ENCODE data around the gene SLCO2B1.

SLCO2B1 gene

GRCh38 chr11:75185866-75186265, 35.0 kb downstream of the SLCO2B1 start:
- POLR2A ChIA-PET: no interaction called here
- no peak for DNase-seq (ENCODE audit: extremely low spot score)
- TF ChIP-seq CTBP1 (IDR thresholded peaks at IDR 0.05; ENCODE audit: borderline replicate concordance) (no peak), SUZ12 (IDR thresholded peaks at IDR 0.05) (no peak), TARDBP (IDR thresholded peaks at IDR 0.05) (no peak), ZNF384 (IDR thresholded peaks at IDR 0.05) (no peak), L3MBTL2 (conservative IDR thresholded peaks at IDR 0.05) (no peak), SP1 (IDR thresholded peaks at IDR 0.05) (no peak), FOXM1 (IDR thresholded peaks at IDR 0.05; ENCODE audit: borderline replicate concordance) (no peak)
- CTCF ChIA-PET: no interaction called here

GRCh38 chr11:75186999-75187398, 36.1 kb downstream of the SLCO2B1 start:
- TF ChIP-seq HDGF (IDR thresholded peaks at IDR 0.05; ENCODE audit: borderline replicate concordance) (no peak), CTBP1 (IDR thresholded peaks at IDR 0.05; ENCODE audit: borderline replicate concordance) (no peak)
- no peak for DNase-seq (ENCODE audit: extremely low spot score)
- ChIA-PET CTCF (no interaction called here), POLR2A (no interaction called here)

GRCh38 chr11:75188671-75189070, 37.8 kb downstream of the SLCO2B1 start:
- CTCF ChIA-PET: interaction anchor here (0.6 kb wide), 1 partner anchor 60 kb away, joined by 3 read pairs; no protein-coding TSS in a partner anchor
- POLR2A ChIA-PET: no interaction called here
- TF ChIP-seq ELF4 (IDR thresholded peaks at IDR 0.05): no peak
- no peak for TF ChIP-seq LEF1 (IDR thresholded peaks at IDR 0.05; ENCODE audit: borderline replicate concordance)
- TF ChIP-seq BHLHE40 (IDR thresholded peaks at IDR 0.05; ENCODE audit: borderline replicate concordance): no peak
- no peak for TF ChIP-seq NFRKB (IDR thresholded peaks at IDR 0.05)
- TF ChIP-seq ZNF384 (IDR thresholded peaks at IDR 0.05): no peak
- TF ChIP-seq SP1 (IDR thresholded peaks at IDR 0.05): no peak
- TF ChIP-seq ARNT (IDR thresholded peaks at IDR 0.05): no peak
- TF ChIP-seq HDGF (IDR thresholded peaks at IDR 0.05; ENCODE audit: borderline replicate concordance): no peak
- no peak for TF ChIP-seq CTBP1 (IDR thresholded peaks at IDR 0.05; ENCODE audit: borderline replicate concordance)
- no peak for TF ChIP-seq TARDBP (IDR thresholded peaks at IDR 0.05)
- no peak for TF ChIP-seq FOXK2 (IDR thresholded peaks at IDR 0.05)
- TF ChIP-seq FOXA1 (IDR thresholded peaks at IDR 0.05): no peak
- TF ChIP-seq L3MBTL2 (conservative IDR thresholded peaks at IDR 0.05): no peak
- no peak for TF ChIP-seq FOXM1 (IDR thresholded peaks at IDR 0.05; ENCODE audit: borderline replicate concordance)
- TF ChIP-seq SUZ12 (IDR thresholded peaks at IDR 0.05): no peak
- TF ChIP-seq PKNOX1 (IDR thresholded peaks at IDR 0.05): no peak
- no peak for DNase-seq (ENCODE audit: extremely low spot score)

- no peak for DNase-seq (ENCODE audit: extremely low spot score)
- TF ChIP-seq TARDBP (IDR thresholded peaks at IDR 0.05): no peak
- ChIA-PET CTCF (interaction anchor here (0.6 kb wide), 1 partner anchor 59 kb away, joined by 3 read pairs; no protein-coding TSS in a partner anchor), POLR2A (no interaction called here)
Observed at GRCh38 chr11:75189108-75189507, 38.2 kb downstream of the SLCO2B1 start.

- ChIA-PET POLR2A (no interaction called here), CTCF (no interaction called here)
- no peak for DNase-seq (ENCODE audit: extremely low spot score)
- no peak for TF ChIP-seq CTBP1 (IDR thresholded peaks at IDR 0.05; ENCODE audit: borderline replicate concordance)
- no peak for TF ChIP-seq NFRKB (IDR thresholded peaks at IDR 0.05)
- no peak for TF ChIP-seq SUZ12 (IDR thresholded peaks at IDR 0.05)
- no peak for TF ChIP-seq ARNT (IDR thresholded peaks at IDR 0.05)
- no peak for TF ChIP-seq LEF1 (IDR thresholded peaks at IDR 0.05; ENCODE audit: borderline replicate concordance)
- no peak for TF ChIP-seq ZNF384 (IDR thresholded peaks at IDR 0.05)
Observed at GRCh38 chr11:75189911-75190310, 39.0 kb downstream of the SLCO2B1 start.

GRCh38 chr11:75190652-75191329, 39.9 kb downstream of the SLCO2B1 start:
- TF ChIP-seq ELF4 (IDR thresholded peaks at IDR 0.05) (no peak), SP1 (IDR thresholded peaks at IDR 0.05) (no peak), ARNT (IDR thresholded peaks at IDR 0.05) (no peak), FOXM1 (IDR thresholded peaks at IDR 0.05; ENCODE audit: borderline replicate concordance) (no peak), L3MBTL2 (conservative IDR thresholded peaks at IDR 0.05) (no peak), PKNOX1 (IDR thresholded peaks at IDR 0.05) (no peak), SUZ12 (IDR thresholded peaks at IDR 0.05) (no peak), CTBP1 (IDR thresholded peaks at IDR 0.05; ENCODE audit: borderline replicate concordance) (no peak), FOXA1 (IDR thresholded peaks at IDR 0.05) (no peak), BHLHE40 (IDR thresholded peaks at IDR 0.05; ENCODE audit: borderline replicate concordance) (no peak), FOXK2 (IDR thresholded peaks at IDR 0.05) (no peak), TARDBP (IDR thresholded peaks at IDR 0.05) (no peak), HDGF (IDR thresholded peaks at IDR 0.05; ENCODE audit: borderline replicate concordance) (no peak), NFRKB (IDR thresholded peaks at IDR 0.05) (no peak), ZNF384 (IDR thresholded peaks at IDR 0.05) (no peak), LEF1 (IDR thresholded peaks at IDR 0.05; ENCODE audit: borderline replicate concordance) (no peak)
- POLR2A ChIA-PET: no interaction called here
- CTCF ChIA-PET: interaction anchor here (1.8 kb wide), 1 partner anchor 14 kb away, joined by 5 read pairs; no protein-coding TSS in a partner anchor
- no peak for DNase-seq (ENCODE audit: extremely low spot score)

GRCh38 chr11:75191330-75191717, 40.4 kb downstream of the SLCO2B1 start:
- CTCF ChIA-PET: interaction anchor here (1.8 kb wide), 1 partner anchor 14 kb away, joined by 5 read pairs; no protein-coding TSS in a partner anchor

More at GRCh38 chr11:75191330-75191717, 40.4 kb downstream of the SLCO2B1 start:
- TF ChIP-seq FOXA1 (IDR thresholded peaks at IDR 0.05) (no peak), CTBP1 (IDR thresholded peaks at IDR 0.05; ENCODE audit: borderline replicate concordance) (no peak), FOXM1 (IDR thresholded peaks at IDR 0.05; ENCODE audit: borderline replicate concordance) (no peak), FOXK2 (IDR thresholded peaks at IDR 0.05) (no peak), NFRKB (IDR thresholded peaks at IDR 0.05) (no peak), ZNF384 (IDR thresholded peaks at IDR 0.05) (no peak), HDGF (IDR thresholded peaks at IDR 0.05; ENCODE audit: borderline replicate concordance) (no peak), L3MBTL2 (conservative IDR thresholded peaks at IDR 0.05) (no peak), ARNT (IDR thresholded peaks at IDR 0.05) (no peak), TARDBP (IDR thresholded peaks at IDR 0.05) (no peak), LEF1 (IDR thresholded peaks at IDR 0.05; ENCODE audit: borderline replicate concordance) (no peak), SP1 (IDR thresholded peaks at IDR 0.05) (no peak), ELF4 (IDR thresholded peaks at IDR 0.05) (no peak)
- POLR2A ChIA-PET: no interaction called here
- no peak for DNase-seq (ENCODE audit: extremely low spot score)
